Lung (tissue), 12 donors: ENCODE data around the gene EXOC3L2. TPM values are rescaled to one million over a fixed set of nuclear protein-coding genes. Genes with fewer than 3 reads are reported as not detected.
A peak's percentile ranks its signal among the peaks of the same experiment; 100 is the strongest.

Experiments used
- ATAC-seq: fragments of 200-7000 bp; cut with Tn5 transposase; one replicate; pipeline ENCODE4 v1.9.1; 2020; ENCODE audit warnings: moderate number of reproducible peaks; ENCODE audit not compliant: insufficient read depth, low FRiP score
- DNase-seq, 3 donors: peaks; one replicate each; pipeline ENCODE4 v3.0.0-alpha.2; 2013 to 2017
- H3K27ac ChIP-seq, 2 donors: one replicate each; pipeline ENCODE4 v1.5.1; 2013; ENCODE audit warnings: mild to moderate bottlenecking in 2 of 2, moderate library complexity in 2 of 2, control low read depth in 1 of 2, inconsistent platforms in 1 of 2, low read depth in 1 of 2, low read length in 1 of 2
- H3K27me3 ChIP-seq, 3 donors: one replicate each; pipeline ENCODE4 v1.5.1; 2013; ENCODE audit warnings: low read length in 2 of 3; ENCODE audit not compliant: control insufficient read depth in 3 of 3, insufficient read depth in 3 of 3
- H3K36me3 ChIP-seq, 4 donors: one replicate each; pipeline ENCODE4 v1.5.1; 2013; ENCODE audit warnings: low read length in 4 of 4, mild to moderate bottlenecking in 1 of 4, moderate library complexity in 1 of 4; ENCODE audit not compliant: control insufficient read depth in 4 of 4, insufficient read depth in 4 of 4
- H3K4me1 ChIP-seq, 5 donors: one replicate each; pipeline ENCODE4 v1.5.1; 2013; ENCODE audit warnings: low read length in 5 of 5, mild to moderate bottlenecking in 2 of 5, moderate library complexity in 1 of 5; ENCODE audit not compliant: control insufficient read depth in 5 of 5, insufficient read depth in 5 of 5
- H3K4me3 ChIP-seq: one replicate; pipeline ENCODE4 v1.5.1; 2013; ENCODE audit warnings: mild to moderate bottlenecking, control low read depth, moderate library complexity
- H3K9ac ChIP-seq, 2 donors: one replicate each; pipeline ENCODE4 v1.5.1; 2013; ENCODE audit warnings: low read length in 2 of 2, control low read depth in 1 of 2; ENCODE audit not compliant: insufficient read depth in 1 of 2
- H3K9me3 ChIP-seq, 4 donors: one replicate each; pipeline ENCODE4 v1.5.1; 2013; ENCODE audit warnings: low read length in 3 of 4, mild to moderate bottlenecking in 1 of 4, moderate library complexity in 1 of 4; ENCODE audit not compliant: control insufficient read depth in 4 of 4, insufficient read depth in 3 of 4
- WGBS, 2 donors: extraction: QIAGEN DNeasy Blood & Tissue Kit; methylation state at CpG; one replicate each; pipeline ENCODE4 v1.1.7; 2013; 5-methylcytosine and 5-hydroxymethylcytosine counted together
- polyA plus RNA-seq, 2 donors: library from polyadenylated mRNA; stranded (reverse); fragments of 200-250 nt; gene quantifications; one replicate each; pipeline ENCODE4 v1.2.1, GENCODE V29; 2013
- total RNA-seq, 2 donors: library from RNA; depleted of rRNA in 1 of 2; stranded (reverse); fragments of >200 nt in 1 of 2; gene quantifications; one replicate each; pipeline ENCODE4 v1.2.1, GENCODE V29; 2014 to 2021
- TF ChIP-seq, protein P1 (sequence below): IDR thresholded peaks from 2 replicates; pipeline ENCODE4 v1.5.1; 2012; ENCODE audit warnings: mild to moderate bottlenecking; ENCODE audit errors: control extremely low read depth, extremely low read depth
- donor health status: control.
- donor health status: control.
- donor health status: Bipolar disorder and iron deficiency.
- donor health status: healthy.
- donor health status: DM: yes; HTN: yes; CAD: no.

EXOC3L2 gene
- total and polyA plus RNA-seq, 4 donors: 1.7 to 2.8 (median 2.4) TPM

DNA sequence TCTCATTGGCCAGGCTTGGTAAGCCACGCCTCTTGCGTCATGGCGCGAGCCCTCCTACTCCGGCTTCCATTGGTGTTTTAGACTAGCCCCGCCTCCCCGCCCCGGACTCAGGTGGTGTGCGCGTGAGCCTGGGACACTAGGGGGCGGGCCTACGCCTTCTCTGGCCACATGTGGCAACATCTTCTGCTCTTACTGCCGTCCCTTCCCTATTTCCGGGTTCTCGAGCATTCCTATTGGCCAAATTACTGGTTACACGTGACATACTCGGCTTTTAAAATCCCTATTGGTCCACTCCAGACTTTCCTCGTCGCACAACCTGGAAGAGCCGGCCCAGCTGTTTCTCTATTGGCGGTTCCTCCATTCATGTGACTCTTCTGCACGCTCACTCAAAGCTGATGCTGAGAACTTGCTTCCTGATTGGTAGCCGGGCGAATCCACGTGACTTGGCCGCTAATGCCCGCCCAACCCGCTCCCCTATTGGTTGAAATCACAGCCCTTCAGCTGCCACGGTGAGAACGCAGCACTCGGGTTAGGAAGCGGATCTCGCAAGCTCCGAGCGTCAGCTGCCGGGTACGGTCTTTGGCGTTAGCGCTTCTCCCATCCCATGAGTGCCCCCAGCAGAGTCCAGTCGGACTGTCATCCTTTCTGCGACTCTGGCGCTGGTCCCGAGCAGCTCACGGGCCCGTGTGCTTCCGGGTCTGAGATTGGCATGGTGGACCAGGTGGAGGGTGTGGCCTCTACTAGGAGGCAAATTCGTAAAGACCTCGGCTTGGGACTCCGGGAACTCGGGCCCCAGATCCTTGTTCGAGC, 66.7 kb downstream of the EXOC3L2 start, which contains the start of gene BLOC1S3:
Gene BLOC1S3 (plus strand): TSS at position 523 of the 810 bp plus-strand sequence. CDS start 513 bp downstream, outside the sequence.
- Histone ChIP-seq H3K27ac (peak within 1 kb of the TSS; percentile 94 to 96), H3K4me3 (peak within 1 kb of the TSS; percentile 72), H3K9me3 (no peaks in the 10 kb centered on the region), H3K4me1 (peaks cover 0 to 18% (median 7%) of the 10 kb centered on the region in 5 donors), H3K9ac (peak within 1 kb of the TSS; percentile 81 to 86), H3K27me3 (no peaks in the 10 kb centered on the region), H3K36me3 (peaks cover 0 to 3% (median 0%) of the 10 kb centered on the region in 4 donors)
- TF ChIP-seq, protein P1, sequence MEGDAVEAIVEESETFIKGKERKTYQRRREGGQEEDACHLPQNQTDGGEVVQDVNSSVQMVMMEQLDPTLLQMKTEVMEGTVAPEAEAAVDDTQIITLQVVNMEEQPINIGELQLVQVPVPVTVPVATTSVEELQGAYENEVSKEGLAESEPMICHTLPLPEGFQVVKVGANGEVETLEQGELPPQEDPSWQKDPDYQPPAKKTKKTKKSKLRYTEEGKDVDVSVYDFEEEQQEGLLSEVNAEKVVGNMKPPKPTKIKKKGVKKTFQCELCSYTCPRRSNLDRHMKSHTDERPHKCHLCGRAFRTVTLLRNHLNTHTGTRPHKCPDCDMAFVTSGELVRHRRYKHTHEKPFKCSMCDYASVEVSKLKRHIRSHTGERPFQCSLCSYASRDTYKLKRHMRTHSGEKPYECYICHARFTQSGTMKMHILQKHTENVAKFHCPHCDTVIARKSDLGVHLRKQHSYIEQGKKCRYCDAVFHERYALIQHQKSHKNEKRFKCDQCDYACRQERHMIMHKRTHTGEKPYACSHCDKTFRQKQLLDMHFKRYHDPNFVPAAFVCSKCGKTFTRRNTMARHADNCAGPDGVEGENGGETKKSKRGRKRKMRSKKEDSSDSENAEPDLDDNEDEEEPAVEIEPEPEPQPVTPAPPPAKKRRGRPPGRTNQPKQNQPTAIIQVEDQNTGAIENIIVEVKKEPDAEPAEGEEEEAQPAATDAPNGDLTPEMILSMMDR: peak; percentile 3
- WGBS, 2 donors: 0% methylated on average over 51 of the region's 51 CpGs
- DNase-seq: peak; percentile 100
- ATAC-seq: peak; percentile 93

DNA sequence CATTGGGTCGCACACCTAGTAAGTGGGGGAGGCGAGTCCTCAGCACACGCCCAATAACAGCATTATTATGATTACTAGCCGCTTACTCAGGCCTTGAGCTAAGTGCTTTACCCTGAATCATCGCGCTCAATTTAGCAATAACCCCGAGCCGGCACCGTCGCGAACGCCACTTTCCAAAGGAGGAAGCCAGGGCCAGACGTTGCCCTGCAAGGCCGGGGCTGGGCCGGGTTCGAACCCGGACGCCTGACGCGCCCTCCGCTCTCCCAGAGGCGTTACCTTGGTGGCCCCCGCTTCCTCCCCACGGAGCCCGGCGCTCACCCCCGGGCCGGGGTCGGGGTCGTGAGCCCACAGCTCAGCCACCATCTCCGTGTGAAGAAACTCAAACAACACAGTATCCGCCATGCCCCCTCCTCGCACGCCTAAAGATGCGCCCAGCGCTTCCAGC, 67.4 kb downstream of the EXOC3L2 start, which contains the start of gene TRAPPC6A:
Gene TRAPPC6A (minus strand): TSS at position 421 of the 445 bp plus-strand sequence. CDS start 19 bp downstream, at position 402.
- peaks cover 0 to 18% (median 7%) of the 10 kb centered on the region in 5 donors for H3K4me1 ChIP-seq
- H3K36me3 ChIP-seq: peaks cover 0 to 3% (median 0%) of the 10 kb centered on the region in 4 donors
- 1% methylated on average over 34 to 36 of the region's 36 CpGs for WGBS, 2 donors
- ATAC-seq (peak; percentile 3), DNase-seq (peak in 1 of 3 donors; percentile 34)
- no peaks in the 10 kb centered on the region for H3K9me3 ChIP-seq
- peak within 1 kb of the TSS; percentile 94 to 96 for H3K27ac ChIP-seq
- H3K9ac ChIP-seq: peak within 1 kb of the TSS; percentile 81 to 86
- peak within 1 kb of the TSS; percentile 72 for H3K4me3 ChIP-seq
- no peaks in the 10 kb centered on the region for H3K27me3 ChIP-seq
- TF ChIP-seq, protein P1: no peak

DNA sequence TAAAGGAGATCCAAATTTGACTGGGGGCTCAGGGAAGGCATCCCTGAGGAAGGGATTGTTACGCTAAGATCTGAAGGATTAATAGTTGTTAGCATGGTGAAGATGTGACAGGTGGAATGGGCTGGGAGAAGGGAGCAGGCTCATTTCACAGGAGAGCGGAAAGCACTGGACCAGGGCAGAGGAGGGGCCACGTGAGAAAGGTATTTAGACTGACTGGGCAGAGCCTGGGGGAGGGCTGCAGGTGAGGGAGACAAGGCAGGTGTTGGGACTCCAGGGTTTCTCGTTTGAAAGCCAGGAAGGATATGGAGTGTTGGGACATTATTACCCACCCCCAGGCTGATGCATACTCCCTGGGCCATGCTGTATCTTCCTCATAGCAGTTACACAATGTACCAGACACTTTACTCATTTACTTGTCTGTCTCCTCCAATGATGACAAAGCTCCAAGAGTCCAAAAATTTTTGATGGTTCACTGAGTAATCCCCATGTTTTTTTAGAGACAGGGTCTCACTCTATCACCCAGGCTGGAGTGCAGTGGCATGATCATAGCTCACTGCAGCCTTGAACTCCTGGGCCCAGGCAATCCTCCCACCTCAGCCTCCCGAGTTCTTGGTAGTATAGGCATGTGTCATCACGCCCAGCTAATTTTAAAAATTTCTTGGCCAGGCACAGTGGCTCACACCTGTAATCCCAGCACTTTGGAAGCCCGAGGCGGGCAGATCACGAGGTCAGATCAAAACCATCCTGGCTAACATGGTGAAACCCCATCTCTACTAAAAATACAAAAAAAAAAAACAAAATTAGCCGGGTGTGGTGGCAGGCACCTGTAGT, 69.5 kb downstream of the EXOC3L2 start:
- WGBS, 2 donors: 79 to 84% methylated on average over 10 of the region's 10 CpGs
- Histone ChIP-seq H3K9ac (no peak overlapping the region), H3K4me1 (peaks cover 0 to 18% (median 7%) of the 10 kb centered on the region in 5 donors), H3K27me3 (no peaks in the 10 kb centered on the region), H3K9me3 (no peaks in the 10 kb centered on the region), H3K36me3 (peaks cover 0 to 3% (median 0%) of the 10 kb centered on the region in 4 donors), H3K27ac (peak overlapping the region in 1 of 2 donors; percentile 5), H3K4me3 (no peak overlapping the region)
- DNase-seq (no peak), ATAC-seq (no peak)
- TF ChIP-seq, protein P1: no peak
